Measurements from ENCODE around the gene SPDYE18. TPM values are rescaled to one million over a fixed set of nuclear protein-coding genes. Genes with fewer than 3 reads are reported as not detected.

SPDYE18 gene
- total RNA-seq, 4 donors from 2014 or later: 1.0 to 5.0 (median 1.4) TPM; not detected in 1

Other genes starting within 250 kb of the SPDYE18 start
- gene SPDYE17, start 30.2 kb downstream of the SPDYE18 start, total RNA-seq: not detected
- gene CCDC146, start 60.1 kb upstream of the SPDYE18 start, total RNA-seq: 10 to 100 TPM; 13.7 to 65.1 (median 15.7) TPM
- 1 to 10 TPM; 6.2 to 9.2 (median 8.2) TPM for gene FGL2, start 137.3 kb upstream of the SPDYE18 start, total RNA-seq

Measured in suprapubic skin (tissue), 4 donors.